Coronary artery (tissue), 2 donors: ENCODE data around the gene SERPINB6.
"Not testable (repeated sequence)": the region's sequence is repeated elsewhere in the genome, so short reads cannot be mapped to it uniquely, and the experiment has no call there.

Experiments used
- DNase-seq: peaks from one replicate; pipeline ENCODE4 v3.0.0-alpha.2; 2017; ENCODE audit warnings: low spot score
- H3K27ac ChIP-seq, 2 donors: fragments of 200-600 bp; sonication (generic); one replicate each; pipeline ENCODE4 v1.5.1; 2016 to 2019
- H3K4me3 ChIP-seq: fragments of 200-600 bp; sonication (generic); 2 replicates; pipeline ENCODE4 v1.5.1; 2016; ENCODE audit warnings: mild to moderate bottlenecking, moderate library complexity
- CTCF ChIP-seq: fragments of 200-600 bp; sonication (generic); IDR thresholded peaks from one replicate; pipeline ENCODE4 v1.5.1; 2019; ENCODE audit warnings: antibody characterized with exemption

SERPINB6 gene

GRCh38 chr6:3007571-3007970, 36.2 kb upstream of the SERPINB6 start:
- TF ChIP-seq CTCF: no peak
- H3K4me3 ChIP-seq: no peak overlapping the region
- no peak for DNase-seq
- H3K27ac ChIP-seq: no peak overlapping the region

GRCh38 chr6:3006476-3006875, 35.1 kb upstream of the SERPINB6 start:
- Histone ChIP-seq H3K4me3 (no peak overlapping the region), H3K27ac (no peak overlapping the region)
- TF ChIP-seq CTCF: no peak
- DNase-seq: no peak

- no peak for DNase-seq
- Histone ChIP-seq H3K27ac (no peak overlapping the region), H3K4me3 (no peak overlapping the region)
- no peak for TF ChIP-seq CTCF
Measured at GRCh38 chr6:3005874-3006273, 34.5 kb upstream of the SERPINB6 start.

- H3K27ac ChIP-seq: no peak overlapping the region
- no peak overlapping the region for H3K4me3 ChIP-seq
- no peak for TF ChIP-seq CTCF
- DNase-seq: no peak
Measured at GRCh38 chr6:3005077-3005476, 33.7 kb upstream of the SERPINB6 start.

- DNase-seq, H3K4me3 ChIP-seq, H3K27ac ChIP-seq: not testable (repeated sequence)
Measured at GRCh38 chr6:3003226-3003625, 31.9 kb upstream of the SERPINB6 start.

- no peak for DNase-seq
- H3K4me3 ChIP-seq: no peak overlapping the region
- peak overlapping the region in 1 of 2 donors; percentile 28 for H3K27ac ChIP-seq
- TF ChIP-seq CTCF: peak; percentile 23
Measured at GRCh38 chr6:3001773-3002293, 30.5 kb upstream of the SERPINB6 start.

- H3K4me3 ChIP-seq: no peak overlapping the region
- H3K27ac ChIP-seq: no peak overlapping the region
- no peak for DNase-seq
- no peak for TF ChIP-seq CTCF
Measured at GRCh38 chr6:3001146-3001772, 29.9 kb upstream of the SERPINB6 start.
